HepG2 (cell line): ENCODE measurements around the gene ALG3. TPM values are rescaled to one million over a fixed set of nuclear protein-coding genes. Genes with fewer than 3 reads are reported as not detected.

ENCODE experiments used
- ATAC-seq: fragments of 200-7000 bp; cut with Tn5 transposase; 3 replicates; pipeline ENCODE4 v1.9.1; 2020; ENCODE audit warnings: mild to moderate bottlenecking, moderate library complexity
- BruUV-seq: library from RNA; stranded (reverse); fragments of 400-500 nt; replicated peaks from 2 replicates; lab custom pipeline; 2021; lab: Mats Ljungman, UMichigan
- CTCF ChIA-PET: fragments of 300-600 bp; formaldehyde crosslinking; extraction: SDS; loops from one replicate; lab custom pipeline; 2021; ENCODE audit warnings: low total read pairs, inconsistent platforms, low intra/inter-chr PET ratio; lab: Yijun Ruan, JAX
- POLR2A ChIA-PET: fragments of 350-600 bp; sonication (Branson Sonifier 250); formaldehyde crosslinking; loops from one replicate; lab custom pipeline; 2020; ENCODE audit warnings: antibody characterized with exemption, inconsistent platforms; lab: Yijun Ruan, JAX
- DNase-seq: peaks from one replicate; pipeline ENCODE4 v3.0.0-alpha.2; 2015; ENCODE audit warnings: low spot score
- FAIRE-seq: peaks from 3 replicates; lab custom pipeline; 2011; peaks lifted over from hg19 to GRCh38; lab: Jason Lieb, UNC
- H2AFZ ChIP-seq: one replicate; pipeline ENCODE4 v1.6.1; 2011; ENCODE audit warnings: low read length, inconsistent platforms
- H3K27ac ChIP-seq: fragments of 300-600 bp; 3 replicates; pipeline ENCODE4 v1.8.0; 2011; ENCODE audit warnings: mixed run types, mild to moderate bottlenecking, mixed read lengths, low read length, inconsistent platforms; ENCODE audit not compliant: insufficient read depth; ENCODE audit errors: extremely low read length
- H3K27me3 ChIP-seq, 2 experiments: fragments of 200-600 bp in 1 of 2; 2 replicates in 1 of 2; 3 replicates in 1 of 2; pipeline versions ENCODE4 v1.6.0 to v1.8.0; 2011; ENCODE audit warnings: low read length in 2 of 2, mild to moderate bottlenecking in 2 of 2, moderate library complexity in 2 of 2, inconsistent platforms in 1 of 2; ENCODE audit not compliant: insufficient read depth in 2 of 2, control insufficient read depth in 1 of 2
- H3K36me3 ChIP-seq, 2 experiments: fragments of 200-600 bp in 1 of 2; replicated peaks in 1 of 2; 2 replicates in 1 of 2; 3 replicates in 1 of 2; pipeline versions ENCODE4 v1.5.1 to v1.8.0; 2011; ENCODE audit warnings: low read length in 2 of 2, inconsistent platforms in 1 of 2; ENCODE audit not compliant: insufficient read depth in 2 of 2, control insufficient read depth in 1 of 2
- H3K4me1 ChIP-seq: 2 replicates; pipeline ENCODE4 v1.5.1; 2012; ENCODE audit warnings: low read length, inconsistent platforms; ENCODE audit not compliant: insufficient read depth
- H3K4me2 ChIP-seq: 2 replicates; pipeline ENCODE4 v1.6.0; 2011; ENCODE audit warnings: low read depth, low read length, inconsistent platforms
- H3K4me3 ChIP-seq, 3 experiments: fragments of 200-600 bp in 1 of 3; sonication (generic), shearing (Covaris generic) in 1 of 3; replicated peaks in 1 of 3; 2 replicates each; pipeline ENCODE4 v1.5.1; 2011 to 2016; ENCODE audit warnings: low read length in 3 of 3, inconsistent platforms in 2 of 3, low read depth in 2 of 3, mild to moderate bottlenecking in 2 of 3, control low read depth in 1 of 3, mixed read lengths in 1 of 3; ENCODE audit not compliant: insufficient read depth in 1 of 3
- H3K79me2 ChIP-seq: one replicate; pipeline ENCODE4 v1.6.1; 2011; ENCODE audit warnings: low read length, inconsistent platforms; ENCODE audit not compliant: insufficient read depth
- H3K9ac ChIP-seq: 2 replicates; pipeline ENCODE4 v1.6.0; 2011; ENCODE audit warnings: mild to moderate bottlenecking, low read depth, low read length, inconsistent platforms; ENCODE audit not compliant: insufficient read depth
- H3K9me3 ChIP-seq: 2 replicates; pipeline ENCODE4 v1.5.1; 2012; ENCODE audit warnings: mild to moderate bottlenecking, low read length
- H4K20me1 ChIP-seq: 2 replicates; pipeline ENCODE4 v1.6.0; 2011; ENCODE audit warnings: inconsistent platforms, mild to moderate bottlenecking, low read length, moderate library complexity; ENCODE audit not compliant: insufficient read depth
- HIVEP1 ChIP-seq: sonication (generic); formaldehyde crosslinking; IDR thresholded peaks from 2 replicates; pipeline ENCODE4 v1.4.0; 2020; ENCODE audit warnings: mild to moderate bottlenecking, missing genetic modification reagents
- KLF9 ChIP-seq: IDR thresholded peaks from 2 replicates; pipeline ENCODE4 v1.6.1; 2016; ENCODE audit warnings: low read depth
- MATR3 ChIP-seq: sonication (generic); formaldehyde crosslinking; IDR thresholded peaks from 2 replicates; pipeline ENCODE4 v1.4.0; 2020; ENCODE audit warnings: missing genetic modification reagents
- RBFOX2 ChIP-seq: fragments of 200-400 bp; formaldehyde crosslinking; IDR thresholded peaks from 2 replicates; pipeline ENCODE4 v1.6.1; 2017; ENCODE audit warnings: low read depth, mild to moderate bottlenecking, low read length
- RBM39 ChIP-seq: fragments of 200-400 bp; formaldehyde crosslinking; IDR thresholded peaks from one replicate; pipeline ENCODE4 v1.6.1; 2018; ENCODE audit warnings: antibody characterized with exemption, mild to moderate bottlenecking, low read depth, low read length; ENCODE audit not compliant: poor library complexity, severe bottlenecking
- TBL1XR1 ChIP-seq: fragments of 150-350 bp; IDR thresholded peaks from 2 replicates; pipeline ENCODE4 v1.6.1; 2014; ENCODE audit warnings: borderline replicate concordance, low read length; ENCODE audit not compliant: partially characterized antibody
- TBP ChIP-seq: sonication (generic); formaldehyde crosslinking; IDR thresholded peaks from 2 replicates; pipeline ENCODE4 v1.5.0; 2020; ENCODE audit warnings: missing genetic modification reagents
- ZFP37 ChIP-seq: sonication (generic); formaldehyde crosslinking; IDR thresholded peaks from 2 replicates; pipeline ENCODE4 v1.4.0; 2020; ENCODE audit warnings: missing genetic modification reagents, borderline replicate concordance
- ZNF24 ChIP-seq: fragments of 450-650 bp; IDR thresholded peaks from 2 replicates; pipeline ENCODE4 v1.6.1; 2017; ENCODE audit warnings: antibody characterized with exemption, mild to moderate bottlenecking
- ZNF274 ChIP-seq: sonication (generic); formaldehyde crosslinking; IDR thresholded peaks from 2 replicates; pipeline ENCODE4 v1.5.1; 2020; ENCODE audit warnings: mild to moderate bottlenecking, missing genetic modification reagents
- ZNF557 ChIP-seq: sonication (generic); formaldehyde crosslinking; IDR thresholded peaks from 2 replicates; pipeline ENCODE4 v1.4.0; 2020; ENCODE audit warnings: missing genetic modification reagents
- ZNF563 ChIP-seq: sonication (generic); formaldehyde crosslinking; IDR thresholded peaks from 2 replicates; pipeline ENCODE4 v1.8.0; 2022; ENCODE audit warnings: mild to moderate bottlenecking, moderate library complexity, missing genetic modification reagents
- ZNF674 ChIP-seq: sonication (generic); formaldehyde crosslinking; IDR thresholded peaks from 2 replicates; pipeline ENCODE4 v1.5.0; 2020; ENCODE audit warnings: low read depth, mild to moderate bottlenecking, missing genetic modification reagents
- ZNF75D ChIP-seq: sonication (generic); formaldehyde crosslinking; IDR thresholded peaks from 2 replicates; pipeline ENCODE4 v1.8.1; 2023; ENCODE audit warnings: missing genetic modification reagents, mild to moderate bottlenecking, borderline replicate concordance
- WGBS: methylation state at CpG from one replicate; pipeline ENCODE4 v1.1.6; 2017; ENCODE audit warnings: low lambda C conversion rate; 5-methylcytosine and 5-hydroxymethylcytosine counted together
- in situ Hi-C: cut with HindIII; loops from 2 replicates; pipeline ENCODE4 v1.10.0; 2017; ENCODE audit warnings: low pct_unique_long_range_greater_than_20kb; ENCODE audit not compliant: extremely low pct_ligation_motif_present
- intact Hi-C: fragments of 100-400 bp; cut with micrococcal nuclease; formaldehyde crosslinking; loops from one replicate; pipeline ENCODE4 v1.10.0; 2022; ENCODE audit not compliant: unreplicated experiment
- polyA plus RNA-seq, 8 experiments: library from polyadenylated mRNA; depleted of rRNA in 3 of 8; stranded (reverse) in 7 of 8; unstranded in 1 of 8; fragments of >200 nt; fragmentation: Illumina TruSeq in 4 of 8; extraction: Trizol in 4 of 8; gene quantifications; 2 replicates each; pipeline versions ENCODE4 v1.2.1 to v1.2.3, GENCODE V29; 2011 to 2016; ENCODE audit warnings: low read depth in 4 of 8, missing spikeins in 1 of 8, mixed read lengths in 1 of 8; ENCODE audit not compliant: insufficient read depth in 1 of 8
- total RNA-seq, 5 experiments: library from RNA; depleted of rRNA; stranded (reverse); fragments of >200 nt; fragmentation: Illumina TruSeq; extraction: Trizol; gene quantifications; 2 replicates each; pipeline ENCODE4 v1.2.3, GENCODE V29; 2016; ENCODE audit warnings: low read depth in 1 of 5
- TF ChIP-seq, protein P1 (sequence below): IDR thresholded peaks from 2 replicates; pipeline ENCODE4 v1.6.1; 2016
- TF ChIP-seq, protein P2 (sequence below): sonication (generic); formaldehyde crosslinking; IDR thresholded peaks from 2 replicates; pipeline ENCODE4 v1.4.0; 2020; ENCODE audit warnings: mild to moderate bottlenecking, missing genetic modification reagents

ALG3 gene
- total and polyA plus RNA-seq, 2 of the 13 experiments (the other 11 are each of a cell fraction or from before 2014, with no cell fraction given) = 46.6 to 57.1 TPM

DNA sequence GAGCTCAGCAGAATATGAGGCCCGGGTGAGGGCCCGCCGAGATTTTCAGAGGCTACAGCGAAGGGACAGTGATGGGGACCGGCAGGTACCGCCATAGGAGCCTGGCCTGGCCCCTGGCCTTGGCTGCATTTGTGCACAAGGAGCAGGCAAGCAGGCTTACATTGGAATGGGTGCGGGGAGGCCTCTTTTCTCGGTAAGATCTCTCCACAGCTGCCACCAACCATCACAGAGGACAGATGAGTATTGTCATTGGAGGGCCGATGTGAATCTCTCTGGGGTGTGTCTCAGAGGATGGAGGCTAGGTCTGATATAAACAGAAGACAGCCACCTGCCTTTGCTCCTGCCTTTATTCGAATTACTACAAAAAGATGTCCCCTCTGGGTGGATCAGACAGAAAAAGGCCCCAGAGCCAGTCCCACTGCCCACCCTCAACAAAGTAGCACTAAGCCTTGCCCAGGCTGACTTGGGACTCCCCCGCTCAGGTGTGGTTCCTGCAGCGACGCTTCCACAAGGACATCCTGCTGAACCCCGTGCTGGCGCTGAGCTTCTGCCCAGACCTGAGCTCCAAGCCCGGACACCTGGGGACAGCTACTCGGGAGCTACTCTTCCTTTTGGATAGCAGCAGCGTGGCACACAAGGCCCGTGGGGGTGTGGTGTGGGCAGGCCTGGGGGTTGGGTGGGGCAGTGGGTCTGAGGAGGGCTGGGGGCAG is 13.9 kb downstream of the ALG3 start:
- Histone ChIP-seq H3K9me3 (no peaks in the 10 kb centered on the region), H4K20me1 (no peaks in the 10 kb centered on the region), H3K4me2 (no peak overlapping the region), H2AFZ (no peak overlapping the region), H3K36me3 (no peaks in the 10 kb centered on the region), H3K27me3 (peaks cover 16 to 82% of the 10 kb centered on the region in 2 experiments; a peak in 4 of 5 replicates), H3K4me1 (peaks cover 8% of the 10 kb centered on the region; the same call in 1 of the 2 replicates), H3K27ac (no peak overlapping the region), H3K79me2 (no peaks in the 10 kb centered on the region), H3K9ac (no peak overlapping the region), H3K4me3 (no peak overlapping the region)
- no peak for FAIRE-seq
- DNase-seq = no peak
- intact Hi-C loops = no loop called here
- CTCF ChIA-PET = no interaction called here
- ATAC-seq = no peak
- 33% methylated on average over 17 of the region's 19 CpGs for WGBS
- in situ Hi-C loops = loop anchor here (5.0 kb wide), 1 partner anchor 338 kb away; no protein-coding TSS in a partner anchor
- no TSS peak for BruUV-seq
- POLR2A ChIA-PET = no interaction called here
- TF ChIP-seq RBM39 (no peak), ZFP37 (no peak), RBFOX2 (no peak), ZNF563 (CRISPR knock-in tag) (no peak), ZNF75D (CRISPR knock-in tag) (no peak), ZNF24 (no peak), HIVEP1 (CRISPR knock-in tag) (no peak), ZNF674 (CRISPR knock-in tag) (no peak), ZNF557 (CRISPR knock-in tag) (no peak), TBL1XR1 (no peak), MATR3 (no peak), ZNF274 (no peak), KLF9 (CRISPR knock-in tag) (no peak), TBP (CRISPR knock-in tag) (no peak)
- TF ChIP-seq, protein P1, sequence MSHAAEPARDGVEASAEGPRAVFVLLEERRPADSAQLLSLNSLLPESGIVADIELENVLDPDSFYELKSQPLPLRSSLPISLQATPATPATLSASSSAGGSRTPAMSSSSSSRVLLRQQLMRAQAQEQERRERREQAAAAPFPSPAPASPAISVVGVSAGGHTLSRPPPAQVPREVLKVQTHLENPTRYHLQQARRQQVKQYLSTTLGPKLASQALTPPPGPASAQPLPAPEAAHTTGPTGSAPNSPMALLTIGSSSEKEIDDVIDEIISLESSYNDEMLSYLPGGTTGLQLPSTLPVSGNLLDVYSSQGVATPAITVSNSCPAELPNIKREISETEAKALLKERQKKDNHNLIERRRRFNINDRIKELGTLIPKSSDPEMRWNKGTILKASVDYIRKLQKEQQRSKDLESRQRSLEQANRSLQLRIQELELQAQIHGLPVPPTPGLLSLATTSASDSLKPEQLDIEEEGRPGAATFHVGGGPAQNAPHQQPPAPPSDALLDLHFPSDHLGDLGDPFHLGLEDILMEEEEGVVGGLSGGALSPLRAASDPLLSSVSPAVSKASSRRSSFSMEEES (CRISPR knock-in tag) = no peak
- TF ChIP-seq, protein P2, sequence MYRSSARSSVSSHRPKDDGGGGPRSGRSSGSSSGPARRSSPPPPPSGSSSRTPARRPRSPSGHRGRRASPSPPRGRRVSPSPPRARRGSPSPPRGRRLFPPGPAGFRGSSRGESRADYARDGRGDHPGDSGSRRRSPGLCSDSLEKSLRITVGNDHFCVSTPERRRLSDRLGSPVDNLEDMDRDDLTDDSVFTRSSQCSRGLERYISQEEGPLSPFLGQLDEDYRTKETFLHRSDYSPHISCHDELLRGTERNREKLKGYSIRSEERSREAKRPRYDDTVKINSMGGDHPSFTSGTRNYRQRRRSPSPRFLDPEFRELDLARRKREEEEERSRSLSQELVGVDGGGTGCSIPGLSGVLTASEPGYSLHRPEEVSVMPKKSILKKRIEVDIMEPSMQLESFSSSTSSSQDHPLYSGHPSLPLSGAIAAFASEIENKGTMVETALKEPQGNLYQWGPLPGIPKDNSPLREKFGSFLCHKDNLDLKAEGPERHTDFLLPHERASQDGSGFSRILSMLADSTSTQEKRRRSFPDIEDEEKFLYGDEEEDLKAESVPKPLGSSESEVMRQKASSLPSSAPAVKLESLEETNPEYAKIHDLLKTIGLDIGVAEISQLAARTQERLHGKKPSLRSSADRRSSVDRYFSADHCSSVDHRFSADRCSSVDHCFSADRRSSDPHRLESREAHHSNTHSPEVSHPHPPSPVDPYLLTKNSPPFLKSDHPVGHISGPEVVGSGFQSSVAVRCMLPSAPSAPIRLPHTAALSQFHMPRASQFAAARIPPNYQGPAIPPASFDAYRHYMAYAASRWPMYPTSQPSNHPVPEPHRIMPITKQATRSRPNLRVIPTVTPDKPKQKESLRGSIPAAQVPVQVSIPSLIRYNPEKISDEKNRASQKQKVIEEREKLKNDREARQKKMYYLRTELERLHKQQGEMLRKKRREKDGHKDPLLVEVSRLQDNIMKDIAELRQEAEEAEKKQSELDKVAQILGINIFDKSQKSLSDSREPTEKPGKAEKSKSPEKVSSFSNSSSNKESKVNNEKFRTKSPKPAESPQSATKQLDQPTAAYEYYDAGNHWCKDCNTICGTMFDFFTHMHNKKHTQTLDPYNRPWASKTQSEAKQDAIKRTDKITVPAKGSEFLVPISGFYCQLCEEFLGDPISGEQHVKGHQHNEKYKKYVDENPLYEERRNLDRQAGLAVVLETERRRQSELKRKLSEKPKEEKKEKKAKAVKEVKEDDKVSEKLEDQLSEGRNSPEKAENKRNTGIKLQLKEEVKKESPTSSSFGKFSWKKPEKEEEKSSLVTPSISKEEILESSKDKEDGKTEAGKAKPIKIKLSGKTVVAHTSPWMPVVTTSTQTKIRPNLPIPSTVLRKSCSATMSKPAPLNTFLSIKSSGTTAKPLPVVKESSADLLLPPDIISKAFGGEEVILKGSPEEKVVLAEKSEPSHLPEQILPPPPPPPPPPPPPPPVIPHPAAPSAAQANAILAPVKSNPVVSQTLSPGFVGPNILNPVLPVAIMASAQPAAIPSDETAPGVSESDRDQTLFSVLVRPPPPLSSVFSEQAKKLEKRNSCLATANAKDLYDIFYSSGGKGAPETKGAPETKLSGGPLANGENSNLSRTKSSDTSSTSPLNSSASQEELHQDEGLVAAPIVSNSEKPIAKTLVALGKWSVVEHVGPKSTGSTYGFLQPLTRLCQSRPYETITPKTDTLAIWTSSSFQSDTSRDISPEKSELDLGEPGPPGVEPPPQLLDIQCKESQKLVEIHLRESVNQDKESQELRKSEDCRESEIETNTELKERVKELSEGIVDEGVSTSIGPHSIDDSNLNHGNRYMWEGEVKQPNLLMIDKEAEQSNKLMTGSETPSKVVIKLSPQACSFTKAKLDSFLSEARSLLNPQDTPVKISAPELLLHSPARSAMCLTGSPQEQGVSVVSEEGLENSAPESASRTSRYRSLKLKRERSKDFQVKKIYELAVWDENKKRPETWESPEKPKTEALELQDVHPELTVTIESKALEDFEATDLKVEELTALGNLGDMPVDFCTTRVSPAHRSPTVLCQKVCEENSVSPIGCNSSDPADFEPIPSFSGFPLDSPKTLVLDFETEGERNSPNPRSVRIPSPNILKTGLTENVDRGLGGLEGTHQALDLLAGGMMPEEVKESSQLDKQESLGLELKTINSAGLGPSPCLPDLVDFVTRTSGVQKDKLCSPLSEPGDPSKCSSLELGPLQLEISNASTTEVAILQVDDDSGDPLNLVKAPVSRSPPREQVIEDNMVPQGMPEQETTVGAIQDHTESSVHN = no peak
